ENCODE measurements around the gene OLFM1.
"Not testable (repeated sequence)": the region's sequence is repeated elsewhere in the genome, so short reads cannot be mapped to it uniquely, and the experiment has no call there.

OLFM1 gene

DNA sequence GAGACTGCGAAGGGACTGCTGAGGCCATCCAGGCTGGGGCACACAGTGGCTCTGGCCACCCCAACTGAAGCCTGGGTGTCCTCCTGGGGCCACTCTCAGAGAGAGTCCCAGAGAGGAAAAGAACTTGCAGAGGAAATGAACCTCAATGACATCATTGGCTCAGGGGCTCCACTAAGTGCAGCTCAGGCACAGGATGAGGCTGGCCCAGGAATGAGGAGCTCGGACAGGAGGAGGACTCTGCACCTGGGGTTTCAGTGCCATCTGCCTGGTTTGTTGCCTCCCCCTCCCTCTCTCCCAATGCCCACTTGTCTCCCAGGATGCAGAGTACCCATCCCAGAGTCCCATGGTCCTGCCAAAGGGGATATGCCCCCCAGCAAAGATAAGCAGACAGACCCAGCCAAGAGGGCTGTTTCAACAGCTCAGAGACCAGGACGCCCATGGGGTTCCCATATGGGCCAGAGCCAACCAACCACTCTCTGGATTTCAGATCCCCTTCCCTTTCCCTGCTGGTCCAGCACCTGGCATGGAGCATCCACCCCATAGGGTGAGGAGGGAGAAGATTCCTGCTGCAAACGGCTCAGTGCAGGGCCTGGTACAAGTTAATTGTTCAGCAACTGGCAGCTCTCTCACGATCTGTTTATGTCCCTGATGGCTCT is 26.9 kb upstream of the OLFM1 start:
- no peak for FAIRE-seq

DNA sequence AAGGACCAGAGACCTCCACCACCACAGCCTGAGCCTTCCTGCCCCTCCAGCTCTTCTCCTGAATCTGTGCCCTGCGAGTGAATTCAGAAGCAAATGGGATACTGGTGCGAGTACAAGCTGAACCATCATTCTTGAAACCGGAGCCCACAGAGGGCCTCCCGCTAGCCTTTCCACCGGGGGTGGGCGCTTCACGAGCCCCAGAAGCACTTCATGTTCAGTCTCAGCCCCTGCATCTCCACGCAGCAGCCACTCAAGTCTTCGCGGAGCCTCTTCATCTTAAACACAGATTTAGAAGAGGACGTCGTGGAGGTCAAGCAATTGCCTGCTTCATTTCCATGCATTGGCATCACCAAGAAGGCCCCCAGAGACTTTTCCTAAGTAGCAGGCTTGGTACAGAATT is 26.0 kb upstream of the OLFM1 start:
- no peak for FAIRE-seq

DNA sequence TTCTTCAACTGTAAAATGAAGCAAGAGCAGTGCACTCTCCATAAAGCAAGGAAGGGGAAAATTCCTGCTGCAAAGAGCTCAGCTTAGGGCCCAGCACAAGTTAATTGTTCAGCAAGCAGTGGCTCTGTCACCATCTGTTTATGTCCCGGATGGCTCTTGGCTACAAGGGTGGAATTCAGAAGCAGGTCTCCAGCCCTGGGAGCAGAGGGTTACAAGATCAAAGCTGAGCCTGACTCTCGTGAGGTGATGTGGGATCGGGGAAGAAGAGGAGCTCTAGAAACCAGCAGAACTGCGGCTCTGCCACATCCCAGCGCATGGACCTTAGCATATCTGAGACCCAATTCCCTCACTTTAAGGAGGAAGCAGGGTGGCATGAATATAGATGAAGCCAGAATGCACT is 25.2 kb upstream of the OLFM1 start:
- FAIRE-seq, result no peak

DNA sequence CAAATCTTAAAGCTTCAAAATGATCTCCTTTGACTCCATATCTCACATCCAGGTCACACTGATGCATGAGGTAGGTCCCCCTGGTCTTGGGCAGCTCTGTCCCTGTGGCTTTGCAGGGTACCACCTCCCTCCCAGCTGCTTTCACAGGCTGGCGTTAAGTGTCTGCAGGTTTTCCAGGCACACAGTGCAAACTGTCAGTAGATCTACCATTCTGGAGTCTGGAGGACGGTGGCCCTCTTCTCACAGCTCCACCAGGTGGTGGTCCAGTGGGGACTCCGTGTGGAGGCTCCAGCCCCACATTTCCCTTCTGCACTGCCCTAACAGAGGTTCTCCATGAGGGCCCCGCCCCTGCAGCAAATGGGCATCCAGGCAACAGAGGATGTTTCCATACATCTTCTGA is 24.0 kb upstream of the OLFM1 start:
- not testable (repeated sequence) for FAIRE-seq

DNA sequence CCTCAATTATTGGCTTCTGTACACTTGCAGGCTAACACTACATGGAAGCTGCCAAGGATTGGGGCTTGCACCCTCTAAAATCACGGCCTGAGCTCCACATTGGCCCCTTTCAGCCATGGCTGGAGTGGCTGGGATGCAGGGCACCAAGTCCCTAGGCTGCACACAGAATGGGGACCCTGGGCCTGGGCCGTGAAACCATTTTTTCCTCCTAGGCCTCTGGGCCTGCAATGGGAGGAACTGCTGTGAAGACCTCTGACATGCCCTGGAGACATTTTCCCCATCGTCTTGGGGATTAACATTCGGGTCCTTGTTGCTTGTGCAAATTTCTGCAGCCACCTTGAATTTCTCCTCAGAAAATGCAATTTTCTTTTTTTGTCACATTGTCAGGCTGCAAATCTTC is 23.6 kb upstream of the OLFM1 start:
- not testable (repeated sequence) for FAIRE-seq

DNA sequence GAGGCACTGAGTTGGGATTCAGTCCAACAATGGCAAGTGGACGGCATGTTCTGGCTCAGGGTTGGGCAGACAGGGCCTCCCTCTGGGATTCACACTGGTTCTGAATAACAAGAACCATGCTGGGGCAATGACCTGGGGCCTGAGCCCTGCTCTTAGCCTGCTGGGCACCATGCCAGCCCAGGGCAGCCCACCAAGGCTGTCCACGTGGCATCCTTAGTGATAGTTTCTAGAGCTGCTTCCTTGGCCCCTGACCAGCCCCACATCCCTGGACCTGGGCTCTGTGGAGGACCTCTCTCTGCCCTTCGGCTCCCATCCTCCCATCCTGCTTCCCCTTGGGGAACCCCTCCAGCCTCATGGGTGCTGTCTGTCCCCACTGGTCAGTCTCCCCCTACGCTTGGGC is 22.3 kb upstream of the OLFM1 start:
- no peak for FAIRE-seq

DNA sequence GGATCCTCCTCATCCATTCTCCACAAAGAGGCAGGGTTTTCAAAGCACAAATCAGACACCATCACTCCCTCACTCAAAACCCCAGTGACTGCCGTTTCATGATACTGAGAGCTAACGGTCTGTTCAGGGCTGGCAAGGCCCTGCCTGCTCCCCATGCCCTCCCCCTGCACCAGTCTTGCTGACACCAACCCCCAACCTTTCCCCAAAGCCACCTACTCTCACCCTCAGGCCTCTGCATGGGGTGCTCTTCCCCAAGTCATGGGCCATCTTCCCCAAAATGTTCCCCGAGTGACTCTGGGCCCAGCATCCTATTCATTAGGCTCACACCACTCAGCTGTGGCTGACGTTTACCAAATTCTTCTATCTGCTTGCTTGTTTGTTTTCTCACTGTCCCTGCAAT is 21.7 kb upstream of the OLFM1 start:
- FAIRE-seq, result no peak

DNA sequence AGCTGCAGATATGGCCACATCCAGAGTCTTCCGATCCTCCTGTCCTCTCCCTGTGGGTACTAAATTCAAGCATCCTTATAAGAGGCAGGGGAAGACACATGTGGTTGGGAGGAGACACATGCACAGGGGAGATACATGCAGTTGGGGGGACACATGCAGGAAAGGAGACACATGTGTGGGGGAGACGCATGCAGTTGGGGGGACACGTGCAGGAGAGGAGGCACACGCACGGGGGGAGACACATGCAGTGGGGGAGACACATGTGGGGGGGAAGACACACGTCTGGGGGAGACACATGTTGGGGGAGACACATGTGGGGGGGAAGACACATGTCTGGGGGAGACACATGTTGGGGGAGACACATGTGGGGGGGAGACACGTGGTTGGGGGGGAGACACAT is 21.2 kb upstream of the OLFM1 start:
- no peak for FAIRE-seq

DNA sequence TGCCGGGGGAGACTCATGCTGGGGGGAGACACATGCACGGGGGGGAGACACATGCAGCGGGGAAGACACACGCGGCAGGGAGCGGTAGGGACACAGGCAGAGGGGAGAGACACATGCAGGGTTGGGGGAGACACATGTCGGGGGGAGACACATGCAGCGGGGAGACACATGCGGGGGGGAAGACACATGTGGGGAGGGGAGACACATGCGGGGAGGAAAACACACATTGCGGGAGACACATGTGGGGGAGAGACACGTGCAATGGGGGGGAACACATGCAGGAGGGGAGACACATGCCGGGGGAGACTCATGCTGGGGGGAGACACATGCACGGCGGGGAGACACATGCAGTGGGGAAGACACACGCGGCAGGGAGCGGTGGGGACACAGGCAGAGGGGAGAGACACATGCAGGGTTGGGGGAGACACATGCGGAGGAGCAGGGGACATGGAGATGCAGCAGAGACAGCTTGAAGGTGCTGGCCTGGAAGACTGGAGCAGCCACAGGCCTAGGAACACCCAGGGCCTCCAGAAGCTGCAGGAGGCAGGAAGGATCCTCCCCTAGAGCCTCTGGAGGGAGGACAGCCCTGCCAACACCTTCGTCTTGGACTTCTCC is 20.3 kb upstream of the OLFM1 start:
- no peak for FAIRE-seq

DNA sequence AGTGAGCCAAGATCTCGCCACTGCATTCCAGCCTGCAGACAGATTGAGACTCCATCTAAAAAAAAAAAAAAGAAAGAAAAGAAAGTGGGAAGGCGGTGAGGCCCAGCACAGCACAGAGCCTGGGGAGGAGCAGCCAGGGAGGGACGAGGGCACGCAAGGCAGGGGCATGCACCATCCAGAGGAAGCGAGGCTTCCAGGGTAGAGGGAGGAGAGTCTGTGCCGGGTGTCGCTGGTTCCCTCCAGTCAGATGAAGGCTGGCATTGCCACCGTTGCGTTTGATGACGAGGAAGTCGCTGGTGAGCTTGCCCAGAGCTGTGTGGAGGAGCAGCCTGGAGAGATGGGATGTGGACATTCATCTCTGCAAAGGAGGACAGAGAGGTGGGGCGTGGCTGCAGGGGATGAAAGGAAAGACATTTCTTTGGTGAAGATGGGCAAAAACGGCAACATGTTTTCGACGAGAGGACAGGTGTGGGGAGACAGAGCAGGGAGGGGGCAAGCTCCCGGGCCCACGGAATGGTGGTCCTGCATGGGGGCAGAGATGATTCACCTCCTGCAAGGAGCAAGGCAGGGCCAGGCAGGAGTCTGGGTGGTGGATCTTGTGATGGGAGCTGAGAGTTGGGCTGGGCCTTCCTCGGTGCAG is 18.6 kb upstream of the OLFM1 start:
- no peak for FAIRE-seq

DNA sequence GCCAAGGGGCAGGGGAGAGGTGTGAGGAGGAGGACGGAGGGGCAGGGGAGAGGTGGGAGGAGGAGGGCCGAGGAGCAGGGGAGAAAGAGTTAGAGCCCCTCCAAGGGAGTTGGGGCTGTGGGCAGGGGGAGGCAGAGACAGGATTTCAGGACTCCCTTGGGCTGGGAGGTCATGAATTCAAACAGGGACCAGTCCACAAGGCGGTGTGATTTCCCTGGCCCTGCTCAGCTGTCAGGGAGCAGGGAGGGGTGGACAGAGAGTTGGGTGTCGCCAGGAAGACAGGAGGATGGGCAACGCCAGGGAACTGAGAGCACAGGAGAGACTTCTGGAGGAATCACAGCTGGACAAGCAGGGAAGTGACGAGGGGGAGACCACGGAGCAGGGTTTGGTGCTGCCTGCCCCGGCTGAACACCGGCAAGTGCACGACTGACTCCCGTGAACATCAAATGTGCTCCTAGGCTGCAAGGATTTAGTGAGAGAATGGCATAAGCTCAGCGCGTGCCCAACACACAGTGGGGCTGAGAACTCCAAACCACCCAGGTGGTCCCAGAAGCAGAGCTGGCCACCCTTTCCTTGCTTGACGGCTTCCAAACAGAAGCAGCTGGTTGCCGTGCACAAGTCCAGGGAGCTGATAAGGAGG is 17.8 kb upstream of the OLFM1 start:
- FAIRE-seq, result no peak

DNA sequence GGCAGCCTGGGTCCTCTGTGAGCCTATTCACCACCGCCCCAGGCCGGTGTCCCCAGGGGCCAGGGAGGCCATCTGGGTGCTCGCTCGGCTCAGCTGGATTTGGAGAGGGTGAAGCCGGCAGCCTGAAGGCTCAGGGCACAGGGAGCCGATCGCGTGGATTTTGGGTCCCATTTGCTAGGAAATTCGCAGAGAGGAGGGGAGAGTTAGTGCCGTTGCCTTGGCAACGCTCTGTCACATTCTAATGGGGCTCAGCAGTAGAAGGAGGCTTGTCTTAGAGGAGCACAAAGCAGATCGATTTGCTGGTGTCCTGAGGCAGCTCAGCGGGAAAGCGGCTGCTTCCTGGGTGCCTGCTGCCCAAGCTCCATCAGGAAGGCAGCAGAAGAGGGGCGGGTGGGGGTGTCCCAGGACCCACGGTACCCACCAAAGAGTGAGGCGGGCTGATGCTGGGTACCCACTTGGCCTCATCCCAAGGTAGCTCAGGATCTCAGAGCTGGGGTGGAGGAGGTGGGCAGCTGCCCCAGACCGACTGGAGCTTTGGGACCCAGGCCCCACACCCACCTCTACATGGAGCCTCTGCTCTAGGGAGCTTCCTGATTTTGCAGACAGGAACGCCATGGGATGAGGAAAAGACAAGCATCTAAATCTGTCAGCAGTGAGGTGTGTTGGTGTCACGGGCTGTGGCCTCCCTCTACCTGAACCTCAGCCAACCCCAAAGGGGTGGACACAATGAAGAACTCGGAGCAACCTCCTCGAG is 17.1 kb upstream of the OLFM1 start:
- no peak for FAIRE-seq

DNA sequence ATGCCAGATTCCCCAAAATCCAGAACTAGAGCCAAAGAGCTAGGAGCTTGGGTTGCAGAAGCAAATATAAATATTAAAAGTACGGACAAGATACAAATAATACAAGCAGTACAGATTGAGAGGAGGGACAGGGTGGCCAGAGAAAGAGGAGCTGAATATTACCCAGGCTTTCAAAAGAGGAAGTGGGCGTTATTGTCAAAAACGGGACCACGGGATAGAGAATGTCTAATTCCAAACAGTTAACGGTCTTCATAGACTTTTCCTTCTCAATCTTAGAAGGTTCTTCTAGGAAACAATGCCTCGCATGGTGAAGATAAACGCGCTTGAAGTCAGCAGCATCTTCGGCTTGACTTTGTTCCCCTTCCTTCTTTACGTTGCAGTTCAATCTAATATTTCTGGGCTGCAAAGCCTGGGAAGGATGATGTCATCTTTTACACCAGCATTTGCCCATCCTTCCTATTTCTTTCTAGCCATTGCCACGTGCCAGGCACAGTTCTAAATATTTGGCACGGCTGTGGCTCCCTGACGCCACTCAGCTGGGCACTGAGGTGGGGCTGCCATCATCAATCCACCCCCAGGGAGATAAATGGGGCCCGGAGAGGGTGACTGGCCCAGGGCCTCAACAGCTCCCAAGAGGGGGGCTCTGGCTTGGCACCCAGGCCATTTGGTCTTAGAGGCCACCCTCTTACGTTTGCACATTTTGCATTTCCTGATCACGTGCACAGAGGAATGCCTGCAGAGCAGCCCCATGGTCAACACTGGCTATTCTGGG is 16.3 kb upstream of the OLFM1 start:
- no peak for FAIRE-seq

DNA sequence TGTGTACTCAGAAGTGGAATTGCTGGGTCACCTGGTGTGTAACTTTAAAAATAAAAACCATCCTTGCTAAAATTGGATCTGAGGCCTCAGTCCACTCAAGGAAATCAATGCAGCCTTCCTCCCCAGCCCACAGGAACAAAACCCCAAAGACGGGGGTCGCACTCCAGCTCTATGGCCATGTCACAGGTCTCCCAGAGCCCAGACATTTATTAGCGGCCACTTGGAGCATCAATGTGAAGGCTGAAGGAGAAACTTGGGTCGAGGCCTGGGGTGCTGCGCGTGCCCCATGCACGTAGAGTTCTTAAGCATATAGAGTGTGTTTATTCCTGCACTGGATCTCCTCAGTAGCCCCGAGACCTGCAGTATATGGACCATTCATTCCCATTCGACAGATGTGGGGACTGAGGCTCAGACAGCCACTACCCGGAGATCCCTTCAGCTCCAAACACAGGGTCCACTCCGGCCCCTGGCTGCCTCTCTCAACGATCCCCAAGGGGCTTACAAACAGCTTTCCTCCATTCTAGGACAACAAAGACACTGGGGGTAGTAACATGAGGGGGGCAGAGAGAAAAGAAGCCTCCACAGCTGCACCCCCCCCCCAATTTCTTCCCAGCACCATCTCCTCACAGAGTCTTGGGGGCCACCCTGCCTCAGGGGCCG is 14.3 kb upstream of the OLFM1 start:
- FAIRE-seq, result no peak

DNA sequence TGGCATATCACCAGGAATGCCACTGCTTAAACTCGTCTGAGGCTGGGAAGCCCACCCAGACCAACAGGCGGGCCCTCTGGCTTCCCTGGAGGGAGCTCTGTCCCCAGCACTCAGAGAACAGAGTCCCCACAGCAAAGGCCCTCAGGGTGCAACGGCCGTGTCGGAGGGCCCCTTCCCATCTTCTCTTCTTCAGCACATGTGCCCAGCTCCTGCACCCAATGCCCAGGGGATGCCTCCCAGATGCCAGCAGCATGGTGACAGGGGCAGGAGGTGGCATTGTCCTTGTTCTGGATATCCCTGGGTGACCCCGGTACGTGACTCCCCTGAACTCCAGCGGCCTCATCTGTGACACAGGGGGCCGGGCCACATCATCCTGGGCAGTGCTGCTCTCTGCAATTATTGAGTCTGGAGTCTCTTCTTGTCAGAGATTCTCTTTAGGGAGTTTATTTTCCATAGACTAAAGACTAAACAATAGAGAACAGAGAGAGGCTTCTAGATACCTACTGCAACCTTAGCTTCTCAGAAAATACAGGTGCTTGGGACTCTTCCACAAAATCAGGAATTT is 13.6 kb upstream of the OLFM1 start:
- no peak for FAIRE-seq

DNA sequence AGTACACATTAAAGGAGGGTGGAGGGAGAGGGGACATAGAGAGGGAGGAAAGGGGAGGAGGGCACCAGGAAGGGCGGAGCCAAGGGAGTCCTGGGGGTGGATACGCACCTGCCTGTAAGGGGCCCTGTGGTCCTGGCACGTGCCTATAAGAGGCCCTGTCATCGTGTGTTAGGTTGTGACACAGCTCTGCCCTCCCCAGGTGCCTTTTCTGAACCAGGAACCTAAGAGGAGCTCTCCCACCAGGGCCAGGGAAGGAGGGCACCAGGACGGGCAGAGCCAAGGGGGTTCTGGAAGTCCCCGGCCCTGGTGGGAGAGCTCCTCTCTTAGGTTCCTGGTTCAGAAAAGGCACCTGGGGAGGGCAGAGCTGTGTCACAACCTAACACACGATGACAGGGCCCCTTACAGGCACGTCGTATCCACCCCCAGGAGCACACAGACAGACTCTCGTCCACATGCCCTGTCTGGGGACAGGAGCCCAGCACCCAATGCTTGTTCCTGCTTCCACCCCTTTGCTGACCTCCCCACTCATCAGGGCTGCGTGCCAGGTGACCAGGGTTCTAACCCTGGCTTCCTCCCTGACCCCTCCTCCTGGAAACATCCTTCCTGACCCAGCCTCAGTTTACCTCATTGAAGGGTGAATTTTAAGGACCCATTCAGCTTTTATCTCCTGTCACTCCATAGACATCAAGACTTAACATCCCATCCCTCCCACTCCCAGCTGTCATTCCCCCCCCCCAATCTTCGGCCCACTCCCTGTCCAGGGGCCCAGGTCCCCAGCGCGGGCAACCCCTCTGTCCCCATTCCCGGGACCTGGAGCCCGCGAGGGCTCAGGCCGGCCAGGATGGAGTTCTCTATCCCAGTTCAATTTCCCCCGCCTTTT is 12.9 kb upstream of the OLFM1 start:
- no peak for FAIRE-seq

DNA sequence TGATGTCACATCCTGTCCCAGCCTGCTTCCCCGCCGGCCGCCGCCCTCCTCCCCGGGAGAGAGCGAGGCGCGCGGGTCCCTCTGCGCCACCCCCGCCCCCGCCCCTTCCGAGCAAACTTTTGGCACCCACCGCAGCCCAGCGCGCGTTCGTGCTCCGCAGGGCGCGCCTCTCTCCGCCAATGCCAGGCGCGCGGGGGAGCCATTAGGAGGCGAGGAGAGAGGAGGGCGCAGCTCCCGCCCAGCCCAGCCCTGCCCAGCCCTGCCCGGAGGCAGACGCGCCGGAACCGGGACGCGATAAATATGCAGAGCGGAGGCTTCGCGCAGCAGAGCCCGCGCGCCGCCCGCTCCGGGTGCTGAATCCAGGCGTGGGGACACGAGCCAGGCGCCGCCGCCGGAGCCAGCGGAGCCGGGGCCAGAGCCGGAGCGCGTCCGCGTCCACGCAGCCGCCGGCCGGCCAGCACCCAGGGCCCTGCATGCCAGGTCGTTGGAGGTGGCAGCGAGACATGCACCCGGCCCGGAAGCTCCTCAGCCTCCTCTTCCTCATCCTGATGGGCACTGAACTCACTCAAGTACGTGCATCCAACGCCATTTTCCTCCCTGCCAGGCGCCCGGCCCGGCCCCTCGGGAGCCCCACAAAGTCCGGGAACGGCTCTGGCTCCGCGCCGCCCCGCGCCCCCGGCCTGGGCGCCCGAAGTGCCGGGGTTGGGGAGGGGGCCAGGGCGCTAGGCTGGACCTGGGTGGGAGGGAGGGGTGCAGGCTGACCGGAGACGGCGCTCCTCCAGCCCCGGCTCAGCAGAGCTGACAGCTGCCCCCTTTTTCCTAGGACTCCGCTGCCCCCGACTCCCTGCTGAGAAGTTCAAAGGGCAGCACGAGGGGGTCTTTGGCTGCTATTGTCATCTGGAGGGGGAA is 12.0 kb upstream of the OLFM1 start:
- FAIRE-seq, result no peak

DNA sequence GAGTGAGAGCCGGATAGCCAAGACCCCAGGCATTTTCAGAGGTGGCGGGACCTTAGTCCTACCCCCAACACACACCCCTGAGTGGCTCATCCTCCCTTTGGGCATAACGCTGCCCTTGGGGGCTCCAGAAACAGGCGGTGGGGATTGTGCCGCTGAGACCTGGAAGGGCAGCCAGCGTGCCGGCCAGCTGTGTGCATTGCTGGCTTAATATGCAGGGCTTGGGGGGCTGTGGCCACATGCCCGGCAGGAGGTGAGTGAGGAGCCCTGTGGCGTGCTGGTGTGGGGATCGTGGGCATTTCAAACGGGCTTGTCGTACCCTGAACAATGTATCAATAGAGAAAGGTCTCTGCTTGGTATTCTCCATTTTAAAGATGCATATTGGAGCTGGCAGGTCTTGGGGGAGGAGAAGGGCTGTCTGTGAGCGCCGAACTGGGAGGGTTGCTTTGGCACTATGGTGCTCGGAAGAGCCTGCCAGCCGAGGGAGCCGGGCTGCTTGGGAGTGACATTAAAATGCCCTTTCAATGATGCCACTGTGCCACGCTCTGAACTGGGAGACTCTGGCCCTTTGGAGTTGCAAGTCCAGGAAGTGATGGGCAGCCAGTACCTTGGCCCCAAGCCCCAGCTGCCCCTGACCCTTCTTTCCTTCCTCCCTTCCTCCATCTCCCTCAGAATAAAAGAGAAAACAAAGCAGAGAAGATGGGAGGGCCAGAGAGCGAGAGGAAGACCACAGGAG is 11.2 kb upstream of the OLFM1 start:
- FAIRE-seq, result no peak

Measured in colon (tissue), 2 donors.